Heart left ventricle (tissue), 16 donors: Measurements from ENCODE around the gene SSBP2. TPM values are rescaled to one million over a fixed set of nuclear protein-coding genes. Genes with fewer than 3 reads are reported as not detected.
A peak's percentile ranks its signal among the peaks of the same experiment; 100 is the strongest.
"Not testable (repeated sequence)": the region's sequence is repeated elsewhere in the genome, so short reads cannot be mapped to it uniquely, and the experiment has no call there.

Experiments used
- ATAC-seq, 4 donors: fragments of 200-7000 bp; cut with Tn5 transposase; one replicate each; pipeline ENCODE4 v1.9.1; 2020 to 2022; ENCODE audit warnings: moderate library complexity in 4 of 4, mild to moderate bottlenecking in 3 of 4, moderate number of reproducible peaks in 1 of 4
- DNase-seq, 5 donors: peaks; one replicate each; pipeline ENCODE4 v3.0.0-alpha.2; 2020
- H3K27ac ChIP-seq, 12 donors: fragments of 200-600 bp; sonication (generic) in 4 of 12; one replicate each; pipeline versions ENCODE4 v1.5.0 to v1.8.0; 2016 to 2022; ENCODE audit warnings: mild to moderate bottlenecking in 2 of 12
- H3K27me3 ChIP-seq, 9 donors: fragments of 200-600 bp; sonication (generic) in 2 of 9; one replicate each; pipeline versions ENCODE4 v1.5.1 to v1.8.0; 2016 to 2022; ENCODE audit warnings: mild to moderate bottlenecking in 3 of 9
- H3K36me3 ChIP-seq, 9 donors: fragments of 200-600 bp; sonication (generic) in 2 of 9; one replicate each; pipeline versions ENCODE4 v1.5.0 to v1.8.0; 2018 to 2022; ENCODE audit warnings: mild to moderate bottlenecking in 2 of 9
- H3K4me1 ChIP-seq, 12 donors: fragments of 200-600 bp; sonication (generic) in 4 of 12; one replicate each; pipeline versions ENCODE4 v1.5.0 to v1.8.0; 2016 to 2022; ENCODE audit warnings: mild to moderate bottlenecking in 3 of 12
- H3K4me3 ChIP-seq, 12 donors: fragments of 200-600 bp; sonication (generic) in 4 of 12; one replicate each; pipeline versions ENCODE4 v1.5.0 to v1.8.0; 2017 to 2022; ENCODE audit warnings: mild to moderate bottlenecking in 9 of 12, moderate library complexity in 4 of 12
- H3K9me3 ChIP-seq, 12 donors: fragments of 200-600 bp; sonication (generic) in 4 of 12; one replicate each; pipeline versions ENCODE4 v1.5.0 to v1.8.0; 2016 to 2022; ENCODE audit warnings: mild to moderate bottlenecking in 1 of 12
- CTCF ChIP-seq, 12 donors: fragments of 200-600 bp; sonication (generic) in 4 of 12; IDR thresholded peaks; one replicate each; pipeline versions ENCODE4 v1.5.0 to v1.8.0; 2018 to 2022; ENCODE audit warnings: antibody characterized with exemption in 12 of 12, mild to moderate bottlenecking in 5 of 12
- POLR2A ChIP-seq, 2 donors: fragments of 450-650 bp; IDR thresholded peaks; one replicate each; pipeline ENCODE4 v1.6.1; 2017; ENCODE audit warnings: antibody characterized with exemption in 2 of 2, mild to moderate bottlenecking in 2 of 2, moderate library complexity in 2 of 2
- WGBS, 4 donors: extraction: QIAGEN DNeasy Blood & Tissue Kit in 2 of 4; methylation state at CpG; one replicate each; pipeline versions ENCODE4 v1.1.5 to v1.1.7; 2013 to 2018; 5-methylcytosine and 5-hydroxymethylcytosine counted together
- intact Hi-C, 10 donors: fragments of 100-400 bp; cut with DNase I; formaldehyde crosslinking; loops; one replicate each; pipeline versions ENCODE4 v1.11.1 to v1.14.2; 2022
- polyA plus RNA-seq, 2 donors: library from polyadenylated mRNA; stranded (reverse); fragments of 200-250 nt; gene quantifications; one replicate each; pipeline ENCODE4 v1.2.3, GENCODE V29; 2013
- total RNA-seq, 9 donors: library from RNA; depleted of rRNA in 2 of 9; stranded (reverse); fragments of >200 nt in 2 of 9; fragmentation: NEBNext Ultra II Directional in 3 of 9; extraction: Animal tissue kit (Norgen Biotek cat#: 25700) in 3 of 9; gene quantifications; one replicate each; pipeline versions ENCODE4 v1.1.0 to v1.2.4, GENCODE V29; 2016 to 2023
- donor health status: ischemic (EF 13 %, LVEDD 7.1; RV severe dilation, severe dysfunction).
- donor health status: healthy with polysubstance abuse.
- donor health status: DM: no; HTN: yes; CAD: no.
- donor health status: DM: no; HTN: no; CAD: no.
- donor health status: ischemic (EF 25% LVEDD 6.9; RV normal size, moderate dysfunction).
- donor health status: ischemic (EF 25% LVEDD 5.7; RV mildly dilated, moderate dysfunction).
- donor health status: healthy.
- donor health status: DM: yes; HTN: yes; CAD: no.
- donor health status: ischemic (EF 35%, LVEDD 5.7; RV mildly dilated, moderate dysfunction).
- donor health status: nonischemic (EF 11% LVEDD 7.7; RV severe dilation, severe dysfunction).
- donor health status: DM: yes; HTN: yes; CAD: no.
- donor health status: PGD.
- donor health status: ischemic (EF 29% LVEDD 5.4; RV normal size, mild dysfunction).
- donor health status: nonischemic (EF 23%, LVEDD 6.1; RV moderate dilation, normal function).

The SSBP2 gene
- total and polyA plus RNA-seq, 11 donors: 25.6 to 98.1 (median 50.7) TPM

GRCh38 chr5:81505672-81506071, 245.2 kb downstream of the SSBP2 start:
- DNase-seq (no peak), ATAC-seq (peak in 1 of 4 donors; percentile 35)
- 34 to 56% (median 40%) methylated on average over 1 of the region's 1 CpG for WGBS, 4 donors
- peak overlapping the region in 8 of 12 donors; percentile 11 to 47 (median 26) for H3K4me3 ChIP-seq
- H3K27ac ChIP-seq: peak overlapping the region in 9 of 12 donors; percentile 17 to 68 (median 49)
- H3K4me1 ChIP-seq: peaks cover 0 to 25% (median 16%) of the 10 kb centered on the region in 12 donors
- intact Hi-C loops: loop anchor here (2.0 to 10.0 kb wide), 19 partner anchors 78 to 719 kb away; partner anchors contain the start of genes ATG10 (in 6 of the 10) and SSBP2 (in 3 of the 10)
- TF ChIP-seq POLR2A (IDR thresholded peaks at IDR 0.05): no peak
- no peak for TF ChIP-seq CTCF (IDR thresholded peaks at IDR 0.05)
- no peaks in the 10 kb centered on the region for H3K36me3 ChIP-seq
- no peaks in the 10 kb centered on the region for H3K27me3 ChIP-seq
- no peaks in the 10 kb centered on the region for H3K9me3 ChIP-seq

- not testable (repeated sequence) for H3K9me3 ChIP-seq, H3K36me3 ChIP-seq, DNase-seq, H3K27me3 ChIP-seq, ATAC-seq, H3K27ac ChIP-seq, H3K4me3 ChIP-seq
- H3K4me1 ChIP-seq: peaks cover 0 to 25% (median 16%) of the 10 kb centered on the region in 12 donors
- intact Hi-C loops: loop anchor here in 8 of 10 donors (2.0 to 10.0 kb wide), 7 partner anchors 347 to 721 kb away; partner anchors contain the start of gene ATG10 (in 2 of the 8)
Measured at GRCh38 chr5:81503602-81504001, 247.3 kb downstream of the SSBP2 start.

GRCh38 chr5:81495286-81495685, 255.6 kb downstream of the SSBP2 start:
- intact Hi-C loops: no loop called here
- Histone ChIP-seq H3K4me1 (no peaks in the 10 kb centered on the region), H3K27ac (no peak overlapping the region), H3K9me3 (no peaks in the 10 kb centered on the region), H3K36me3 (no peaks in the 10 kb centered on the region), H3K4me3 (no peak overlapping the region), H3K27me3 (no peaks in the 10 kb centered on the region)
- DNase-seq: no peak
- 83 to 88% (median 84%) methylated on average over 3 of the region's 3 CpGs for WGBS, 4 donors
- no peak for TF ChIP-seq POLR2A (IDR thresholded peaks at IDR 0.05)
- TF ChIP-seq CTCF (IDR thresholded peaks at IDR 0.05): no peak
- ATAC-seq: no peak

- Histone ChIP-seq H3K36me3 (no peaks in the 10 kb centered on the region), H3K27me3 (no peaks in the 10 kb centered on the region), H3K27ac (no peak overlapping the region), H3K4me3 (no peak overlapping the region), H3K4me1 (peaks cover 0 to 5% (median 0%) of the 10 kb centered on the region in 12 donors), H3K9me3 (no peaks in the 10 kb centered on the region)
- DNase-seq: no peak
- no peak for TF ChIP-seq POLR2A (IDR thresholded peaks at IDR 0.05)
- no peak for TF ChIP-seq CTCF (IDR thresholded peaks at IDR 0.05)
- 96 to 98% (median 97%) methylated on average over 2 of the region's 2 CpGs for WGBS, 4 donors
- intact Hi-C loops: no loop called here
- ATAC-seq: no peak
Measured at GRCh38 chr5:81488862-81489261, 262.0 kb downstream of the SSBP2 start.

GRCh38 chr5:81486711-81487110, 264.2 kb downstream of the SSBP2 start:
- H3K4me1 ChIP-seq: peaks cover 0 to 9% (median 0%) of the 10 kb centered on the region in 12 donors
- ATAC-seq (no peak), DNase-seq (no peak)
- no peak overlapping the region for H3K27ac ChIP-seq
- intact Hi-C loops: no loop called here
- H3K4me3 ChIP-seq: no peak overlapping the region
- WGBS, 4 donors: 72 to 81% (median 75%) methylated on average over 3 of the region's 3 CpGs
- H3K27me3 ChIP-seq: no peaks in the 10 kb centered on the region
- TF ChIP-seq CTCF (IDR thresholded peaks at IDR 0.05): no peak
- no peak for TF ChIP-seq POLR2A (IDR thresholded peaks at IDR 0.05)
- no peaks in the 10 kb centered on the region for H3K9me3 ChIP-seq
- no peaks in the 10 kb centered on the region for H3K36me3 ChIP-seq
